Gastrocnemius medialis (tissue), 4 donors: ENCODE results near the gene CHP1.

Experiments
- CTCF ChIP-seq, 5 experiments: fragments of 450-650 bp in 3 of 5; fragments of 200-600 bp in 2 of 5; sonication (generic) in 2 of 5; IDR thresholded peaks in 4 of 5; conservative IDR thresholded peaks in 1 of 5; 1 replicate in 4 of 5; 2 replicates in 1 of 5; pipeline ENCODE4 v1.5.1; 2016 to 2019; ENCODE audit warnings: antibody characterized with exemption in 5 of 5, mild to moderate bottlenecking in 3 of 5, moderate library complexity in 3 of 5
- POLR2A ChIP-seq, 2 donors: fragments of 450-650 bp; IDR thresholded peaks; one replicate each; pipeline ENCODE4 v1.6.1; 2017; ENCODE audit warnings: antibody characterized with exemption in 2 of 2, mild to moderate bottlenecking in 2 of 2, moderate library complexity in 2 of 2

- no peak for TF ChIP-seq CTCF (IDR thresholded peaks at IDR 0.05 in 4 of 5, conservative IDR thresholded peaks at IDR 0.05 in 1 of 5)
- no peak for TF ChIP-seq POLR2A (IDR thresholded peaks at IDR 0.05)
Measured at GRCh38 chr15:41256577-41257038, 25.5 kb downstream of the CHP1 start.
